GM12873 (cell line): Measurements from ENCODE around the gene DKK3.

Experiments used
- TF ChIP-seq, protein P1 (sequence below): IDR thresholded peaks from 2 replicates; pipeline ENCODE4 v1.5.1; 2012; ENCODE audit warnings: low read depth, mild to moderate bottlenecking, moderate library complexity, low read length, control low read depth; ENCODE audit not compliant: insufficient read depth; ENCODE audit errors: missing control alignments

DKK3 gene

DNA sequence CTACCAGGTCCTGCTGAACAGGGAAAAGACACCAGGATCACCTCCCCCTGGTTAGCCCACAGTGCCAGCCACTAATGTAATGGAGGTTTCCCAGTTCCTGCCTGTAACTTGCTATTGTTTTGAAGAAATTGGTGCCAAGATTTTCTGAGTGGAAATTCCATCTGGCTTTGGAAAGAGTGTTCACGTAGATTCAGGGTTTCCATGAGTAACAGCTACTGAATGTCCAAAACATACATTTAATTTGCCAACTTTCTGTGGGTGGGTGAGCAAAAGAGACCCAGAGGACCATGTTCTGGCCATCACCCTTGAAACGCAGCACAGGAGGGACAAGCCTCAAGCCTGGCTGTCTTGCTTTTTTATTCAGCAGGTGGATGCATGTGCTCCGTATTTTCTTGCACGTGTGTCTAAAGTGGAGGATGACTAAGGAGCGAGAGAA is 8.8 kb upstream of the DKK3 start:
- TF ChIP-seq, protein P1, sequence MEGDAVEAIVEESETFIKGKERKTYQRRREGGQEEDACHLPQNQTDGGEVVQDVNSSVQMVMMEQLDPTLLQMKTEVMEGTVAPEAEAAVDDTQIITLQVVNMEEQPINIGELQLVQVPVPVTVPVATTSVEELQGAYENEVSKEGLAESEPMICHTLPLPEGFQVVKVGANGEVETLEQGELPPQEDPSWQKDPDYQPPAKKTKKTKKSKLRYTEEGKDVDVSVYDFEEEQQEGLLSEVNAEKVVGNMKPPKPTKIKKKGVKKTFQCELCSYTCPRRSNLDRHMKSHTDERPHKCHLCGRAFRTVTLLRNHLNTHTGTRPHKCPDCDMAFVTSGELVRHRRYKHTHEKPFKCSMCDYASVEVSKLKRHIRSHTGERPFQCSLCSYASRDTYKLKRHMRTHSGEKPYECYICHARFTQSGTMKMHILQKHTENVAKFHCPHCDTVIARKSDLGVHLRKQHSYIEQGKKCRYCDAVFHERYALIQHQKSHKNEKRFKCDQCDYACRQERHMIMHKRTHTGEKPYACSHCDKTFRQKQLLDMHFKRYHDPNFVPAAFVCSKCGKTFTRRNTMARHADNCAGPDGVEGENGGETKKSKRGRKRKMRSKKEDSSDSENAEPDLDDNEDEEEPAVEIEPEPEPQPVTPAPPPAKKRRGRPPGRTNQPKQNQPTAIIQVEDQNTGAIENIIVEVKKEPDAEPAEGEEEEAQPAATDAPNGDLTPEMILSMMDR, result no peak

DNA sequence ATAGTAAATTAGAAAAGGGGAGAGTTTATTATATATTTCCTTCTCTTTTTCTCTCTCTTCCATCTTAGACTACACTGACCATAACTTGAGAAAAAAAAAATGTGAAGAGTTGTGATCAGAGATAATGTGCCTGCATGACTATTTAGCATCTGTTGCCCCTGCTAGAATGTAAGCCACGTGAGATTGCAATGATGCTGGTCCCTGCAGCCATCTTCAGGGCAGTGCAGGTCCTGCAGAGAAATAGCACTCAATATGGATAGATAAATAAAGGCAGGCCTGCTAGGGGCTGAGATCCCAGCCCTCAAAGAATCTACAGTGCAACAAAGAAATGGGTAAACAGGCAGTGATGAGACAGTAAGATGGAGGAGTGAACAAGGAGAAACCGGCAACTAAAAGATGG is 7.8 kb upstream of the DKK3 start:
- TF ChIP-seq, protein P1, result no peak

DNA sequence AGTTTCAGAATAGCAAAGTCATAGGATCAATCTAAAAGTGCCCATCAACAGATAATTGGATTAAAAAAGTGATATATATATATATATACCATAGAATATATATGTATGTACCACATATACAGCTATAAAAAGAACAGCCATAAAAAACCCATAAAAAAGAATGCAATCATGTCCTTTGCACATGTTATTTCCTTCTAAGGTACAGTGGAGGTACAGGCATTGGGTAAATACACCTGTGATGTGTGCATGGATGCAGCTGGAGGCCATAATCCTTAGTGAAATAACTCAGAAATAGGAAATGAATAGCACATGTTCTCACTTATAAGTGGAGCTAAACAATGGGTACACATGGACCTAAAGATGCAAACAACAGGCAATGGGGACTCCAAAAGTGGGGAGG is 7.1 kb upstream of the DKK3 start:
- TF ChIP-seq, protein P1, result no peak

DNA sequence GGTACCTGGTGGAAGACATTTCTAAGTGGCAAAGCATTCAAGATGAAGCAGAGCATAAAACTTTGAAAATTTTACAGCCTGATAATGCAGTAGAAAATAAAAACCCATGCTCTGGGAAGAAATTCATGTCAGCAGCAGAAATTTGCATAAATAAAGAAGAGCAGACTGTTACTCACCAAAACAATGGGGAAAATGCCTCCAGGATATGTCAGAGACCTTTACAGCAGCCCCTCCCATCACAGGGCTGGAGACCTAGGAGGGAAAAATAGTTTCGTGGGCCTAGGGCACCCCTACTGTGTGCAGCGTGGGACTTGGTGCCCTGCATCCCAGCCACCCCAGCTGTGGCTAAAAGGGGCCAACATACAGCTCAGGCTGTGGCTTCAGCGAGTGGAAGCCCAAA is 5.4 kb upstream of the DKK3 start:
- TF ChIP-seq, protein P1, result no peak

DNA sequence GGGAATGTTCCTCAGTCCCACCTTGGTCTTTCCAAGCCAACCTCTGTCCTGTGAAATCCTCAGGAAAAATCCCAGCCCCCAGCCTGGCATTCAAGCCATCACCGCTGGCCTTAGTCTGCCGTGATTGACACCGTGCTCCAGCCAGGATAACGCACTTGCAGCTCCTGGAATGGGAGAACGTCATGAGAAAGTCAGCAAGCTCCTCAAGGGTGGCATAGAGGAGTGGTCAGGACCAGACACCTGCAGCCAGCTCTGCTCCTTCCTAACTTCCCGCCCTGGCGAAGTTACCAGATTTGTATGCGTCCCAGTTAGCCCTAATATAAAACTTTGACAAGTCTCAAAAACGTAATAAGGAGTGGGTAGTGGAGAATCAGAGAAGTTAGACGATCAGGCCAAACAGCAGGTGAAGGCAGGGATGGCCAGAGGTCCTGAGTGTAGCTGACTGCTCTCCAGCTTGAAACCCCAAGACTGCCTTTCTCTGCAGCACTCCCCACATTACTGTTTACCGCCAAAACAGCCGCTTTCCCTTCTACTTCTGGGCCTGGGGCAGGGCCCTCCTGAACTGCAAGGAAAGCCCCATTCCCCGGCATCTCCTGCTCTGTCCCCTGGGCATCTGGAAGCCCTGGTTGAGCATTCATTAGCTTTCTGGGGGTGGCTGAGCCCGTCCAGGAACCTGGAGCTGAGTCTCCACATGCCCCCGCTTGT is 1.3 kb upstream of the DKK3 start:
- TF ChIP-seq, protein P1, result no peak

DNA sequence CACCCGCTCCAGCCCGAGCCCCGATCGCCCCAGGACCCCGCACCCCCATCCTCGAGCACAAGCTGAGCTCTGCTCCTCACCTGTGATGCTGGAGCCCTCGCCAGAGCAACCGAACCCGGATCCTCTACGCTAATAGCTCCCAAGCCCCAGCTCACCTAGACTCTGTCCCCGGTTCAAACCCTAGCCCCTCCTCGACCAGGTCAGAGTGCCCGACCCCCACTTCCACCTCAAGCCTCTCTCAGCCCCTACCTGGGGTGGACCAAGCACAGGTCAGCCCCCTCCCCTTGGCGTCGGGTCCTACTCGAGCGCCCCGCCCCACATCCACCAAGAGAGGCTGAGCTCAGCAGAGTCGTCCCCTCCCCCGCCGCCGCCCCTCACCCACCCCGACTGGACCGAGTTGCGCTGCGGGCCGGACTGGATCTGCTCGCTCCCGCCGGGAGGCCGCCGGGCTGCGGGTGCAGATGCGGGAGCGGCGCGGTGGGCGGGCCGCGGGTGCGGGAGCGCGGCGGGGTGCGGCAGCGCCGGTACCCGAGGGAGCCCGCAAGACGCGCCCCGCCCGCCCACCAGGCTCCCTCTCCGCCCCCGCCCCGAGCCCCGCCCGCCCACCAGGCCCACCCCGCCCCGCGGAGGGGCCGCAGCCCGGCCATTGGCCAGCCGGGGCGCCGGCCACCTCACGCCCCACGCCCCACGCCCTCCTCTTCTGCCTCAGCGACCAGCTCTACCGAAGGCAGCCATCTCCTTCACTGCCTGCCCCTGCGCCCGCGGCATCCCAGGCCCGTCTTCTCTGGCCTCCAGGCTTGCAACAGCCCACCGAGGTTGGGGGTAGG is 577 bp upstream of the DKK3 start:
- TF ChIP-seq, protein P1, result no peak

DNA sequence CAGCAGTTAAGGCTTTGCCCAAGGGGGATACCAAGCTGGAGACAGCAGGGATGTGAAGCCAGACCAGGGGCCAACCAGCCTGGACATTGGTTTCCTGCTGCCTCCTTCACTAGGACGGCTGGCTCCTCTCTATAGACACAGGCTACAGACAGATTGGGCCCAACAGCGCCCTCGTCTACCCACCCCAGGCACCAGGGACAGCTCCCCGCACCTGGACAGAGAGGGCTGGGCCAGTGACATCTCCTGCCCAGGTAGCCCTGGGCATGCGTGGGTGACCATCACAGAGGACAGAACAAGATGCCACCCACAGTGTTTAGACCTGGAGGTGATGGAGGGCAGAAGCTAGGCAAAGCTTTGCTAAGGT is 1.2 kb downstream of the DKK3 start:
- TF ChIP-seq, protein P1, result no peak
